RWPE2 (cell line): ENCODE results near the gene GPR33.

Experiments
- ATAC-seq: fragments of 200-7000 bp; cut with Tn5 transposase; 3 replicates; pipeline ENCODE4 v1.9.1; 2021; ENCODE audit warnings: low read depth
- DNase-seq: peaks from one replicate; pipeline ENCODE4 v3.0.0-alpha.2; 2020; ENCODE audit warnings: low spot score
- H3K27ac ChIP-seq: fragments of 450-650 bp; 2 replicates; pipeline ENCODE4 v1.5.1; 2017; ENCODE audit warnings: mild to moderate bottlenecking; ENCODE audit not compliant: poor library complexity, severe bottlenecking
- H3K27me3 ChIP-seq: fragments of 250-450 bp; sonication (Bioruptor Pico); 2 replicates; pipeline ENCODE4 v1.5.1; 2021; ENCODE audit warnings: mild to moderate bottlenecking, moderate library complexity; ENCODE audit not compliant: insufficient read depth, poor library complexity, severe bottlenecking
- H3K36me3 ChIP-seq: fragments of 250-450 bp; sonication (Bioruptor Pico); 2 replicates; pipeline ENCODE4 v1.5.1; 2020; ENCODE audit warnings: low read depth, mild to moderate bottlenecking, moderate library complexity
- H3K4me1 ChIP-seq: fragments of 250-450 bp; sonication (Bioruptor Pico); 2 replicates; pipeline ENCODE4 v1.5.1; 2021; ENCODE audit warnings: mild to moderate bottlenecking, moderate library complexity; ENCODE audit not compliant: insufficient read depth, poor library complexity, severe bottlenecking
- H3K4me3 ChIP-seq: fragments of 250-450 bp; sonication (Bioruptor Pico); 2 replicates; pipeline ENCODE4 v1.5.1; 2021; ENCODE audit warnings: mild to moderate bottlenecking, moderate library complexity; ENCODE audit not compliant: severe bottlenecking
- H3K9me3 ChIP-seq: fragments of 250-450 bp; sonication (Bioruptor Pico); 2 replicates; pipeline ENCODE4 v1.5.1; 2021; ENCODE audit warnings: mild to moderate bottlenecking, moderate library complexity; ENCODE audit not compliant: severe bottlenecking
- CTCF ChIP-seq: fragments of 450-650 bp; IDR thresholded peaks from one replicate; pipeline ENCODE4 v1.5.1; 2017; ENCODE audit warnings: mild to moderate bottlenecking, moderate library complexity; ENCODE audit not compliant: poor library complexity, severe bottlenecking

The GPR33 gene

DNA sequence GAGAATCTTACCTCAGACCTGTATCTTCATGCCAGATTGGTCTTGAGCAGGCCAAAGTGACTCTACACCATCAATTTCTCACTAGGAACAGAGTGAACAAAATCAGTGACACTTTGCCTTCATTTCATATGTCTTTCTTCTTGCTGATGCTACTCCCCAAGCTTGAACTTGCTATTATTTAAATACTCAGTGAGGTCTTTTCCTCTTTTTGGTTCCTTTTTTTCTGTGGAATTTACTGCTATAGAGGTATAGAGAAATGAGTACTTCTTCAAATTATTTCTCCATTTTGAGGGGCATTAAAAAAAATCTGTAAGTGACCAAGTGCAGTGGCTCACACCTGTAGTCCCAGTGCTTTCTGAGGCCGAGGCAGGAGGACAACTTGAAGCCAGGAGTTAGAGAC lies at the start of gene GPR33:
GPR33 (minus strand) TSS at position 154 of the 400 bp plus-strand sequence. CDS start 4,074 bp downstream, outside the sequence.
- H3K4me1 ChIP-seq, result no peaks in the 10 kb centered on the region
- H3K4me3 ChIP-seq, result no peak within 1 kb of the TSS
- no peaks in the 10 kb centered on the region for H3K27me3 ChIP-seq
- no peak for ATAC-seq
- H3K9me3 ChIP-seq, result no peaks in the 10 kb centered on the region
- H3K27ac ChIP-seq, result no peak within 1 kb of the TSS
- no peak for DNase-seq
- H3K36me3 ChIP-seq, result no peaks in the 10 kb centered on the region
- no peak for TF ChIP-seq CTCF

DNA sequence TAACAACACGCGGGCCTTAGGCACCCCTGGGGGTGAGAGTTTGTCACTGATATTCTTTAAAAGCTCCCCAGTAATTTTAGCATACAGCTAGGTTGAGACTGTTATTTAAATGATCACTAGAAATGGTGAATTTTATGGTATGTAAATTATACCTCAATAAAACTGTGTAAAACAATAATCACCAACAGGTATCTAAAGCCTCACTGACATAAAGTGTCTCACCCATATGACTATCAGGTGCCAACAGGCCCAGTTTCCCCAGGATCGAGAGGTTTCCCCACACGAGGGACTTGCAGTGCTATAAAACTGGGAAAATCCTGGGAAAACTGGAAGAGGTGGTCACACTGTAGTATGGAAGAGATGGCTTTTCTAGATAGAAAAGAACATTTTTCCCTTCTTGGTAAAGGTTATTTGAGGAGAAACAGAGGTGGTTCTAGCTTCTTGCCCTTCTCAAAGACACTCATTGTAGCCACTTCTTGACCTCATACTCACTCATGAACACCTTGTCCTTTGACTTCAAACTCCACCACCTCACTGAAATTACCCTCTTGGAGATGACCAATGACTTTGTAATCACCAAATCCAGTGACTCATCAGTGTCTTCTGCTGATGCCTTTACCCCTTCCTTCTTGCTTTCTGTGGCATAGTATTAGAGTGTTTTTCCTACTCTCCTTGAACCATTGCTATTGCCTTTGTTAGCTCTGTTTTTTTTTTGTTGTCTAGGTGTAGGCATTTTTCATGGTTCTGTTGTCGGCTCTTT lies 48.5 kb upstream of the GPR33 start:
- Histone ChIP-seq H3K4me3 (no peak overlapping the region), H3K27me3 (no peaks in the 10 kb centered on the region), H3K4me1 (no peaks in the 10 kb centered on the region), H3K9me3 (no peaks in the 10 kb centered on the region), H3K36me3 (no peaks in the 10 kb centered on the region), H3K27ac (no peak overlapping the region)
- DNase-seq (no peak), ATAC-seq (no peak; the same call in 2 of the 3 replicates)
- TF ChIP-seq CTCF, result no peak

GRCh38 chr14:31530136-31530535 lies 42.3 kb upstream of the GPR33 start:
- no peak overlapping the region for H3K4me3 ChIP-seq
- no peaks in the 10 kb centered on the region for H3K9me3 ChIP-seq
- H3K27ac ChIP-seq, result no peak overlapping the region
- H3K27me3 ChIP-seq, result no peaks in the 10 kb centered on the region
- no peaks in the 10 kb centered on the region for H3K36me3 ChIP-seq
- H3K4me1 ChIP-seq, result no peaks in the 10 kb centered on the region
- ATAC-seq (no peak), DNase-seq (no peak)
- TF ChIP-seq CTCF, result no peak

GRCh38 chr14:31529053-31529452 lies 41.2 kb upstream of the GPR33 start:
- Histone ChIP-seq H3K4me1 (no peaks in the 10 kb centered on the region), H3K27ac (no peak overlapping the region), H3K36me3 (no peaks in the 10 kb centered on the region), H3K9me3 (no peaks in the 10 kb centered on the region), H3K27me3 (no peaks in the 10 kb centered on the region), H3K4me3 (no peak overlapping the region)
- no peak for ATAC-seq
- no peak for TF ChIP-seq CTCF
- no peak for DNase-seq

- Histone ChIP-seq H3K4me1 (no peaks in the 10 kb centered on the region), H3K4me3 (no peak overlapping the region), H3K36me3 (no peaks in the 10 kb centered on the region), H3K9me3 (no peaks in the 10 kb centered on the region), H3K27ac (no peak overlapping the region), H3K27me3 (no peaks in the 10 kb centered on the region)
- DNase-seq, result no peak
- no peak for TF ChIP-seq CTCF
- ATAC-seq, result no peak
These were observed 39.7 kb upstream of the GPR33 start for GRCh38 chr14:31527546-31527945.
